Ovary (tissue), 9 donors: ENCODE data around the gene CD200R1L. TPM values are rescaled to one million over a fixed set of nuclear protein-coding genes. Genes with fewer than 3 reads are reported as not detected.
"Not testable (repeated sequence)": the region's sequence is repeated elsewhere in the genome, so short reads cannot be mapped to it uniquely, and the experiment has no call there.

ENCODE experiments used
- DNase-seq, 5 donors: peaks; one replicate each; pipeline ENCODE4 v3.0.0-alpha.2; 2019 to 2020
- H3K27ac ChIP-seq, 2 donors: fragments of 200-600 bp; one replicate each; pipeline versions ENCODE4 v1.5.1 to v1.8.0; 2019 to 2022
- H3K27me3 ChIP-seq: fragments of 200-600 bp; one replicate; pipeline ENCODE4 v1.8.0; 2022
- H3K36me3 ChIP-seq: fragments of 200-600 bp; sonication (generic); one replicate; pipeline ENCODE4 v1.5.1; 2019
- H3K4me1 ChIP-seq: one replicate; pipeline ENCODE4 v1.8.1; 2013; ENCODE audit warnings: mild to moderate bottlenecking, moderate library complexity; ENCODE audit not compliant: insufficient read depth
- H3K4me3 ChIP-seq: fragments of 200-600 bp; sonication (generic); one replicate; pipeline ENCODE4 v1.5.1; 2017
- H3K9me3 ChIP-seq, 2 donors: fragments of 200-600 bp in 1 of 2; sonication (generic) in 1 of 2; one replicate each; pipeline versions ENCODE4 v1.5.1 to v1.8.1; 2013 to 2019; ENCODE audit warnings: mild to moderate bottlenecking in 1 of 2, moderate library complexity in 1 of 2
- CTCF ChIP-seq, 3 donors: fragments of 450-650 bp in 2 of 3; fragments of 200-600 bp in 1 of 3; IDR thresholded peaks; one replicate each; pipeline versions ENCODE4 v1.5.1 to v1.8.0; 2016 to 2022; ENCODE audit warnings: antibody characterized with exemption in 3 of 3, mild to moderate bottlenecking in 1 of 3
- EP300 ChIP-seq: sonication (generic); formaldehyde crosslinking; IDR thresholded peaks from one replicate; pipeline ENCODE4 v1.6.1; 2017; ENCODE audit warnings: antibody characterized with exemption
- POLR2A ChIP-seq: fragments of 450-650 bp; IDR thresholded peaks from one replicate; pipeline ENCODE4 v1.6.1; 2017; ENCODE audit warnings: antibody characterized with exemption, mild to moderate bottlenecking, moderate library complexity
- WGBS, 3 donors: extraction: QIAGEN DNeasy Blood & Tissue Kit in 1 of 3; methylation state at CpG; one replicate each; pipeline versions ENCODE4 v1.1.5 to v1.1.7; 2013 to 2017; 5-methylcytosine and 5-hydroxymethylcytosine counted together
- intact Hi-C, 4 donors: fragments of 100-400 bp; cut with DNase I; formaldehyde crosslinking; loops; one replicate each; pipeline versions ENCODE4 v1.11.0 to v1.15.1; 2022 to 2023
- polyA plus RNA-seq, 2 donors: library from polyadenylated mRNA; stranded (reverse); fragments of 200-250 nt in 1 of 2; fragments of 350-450 nt in 1 of 2; fragmentation: Illumina TruSeq in 1 of 2; extraction: RNeasy Lipid Tissue Mini Kit (QIAGEN cat#74804) in 1 of 2; gene quantifications; one replicate each; pipeline ENCODE4 v1.2.3, GENCODE V29; 2013 to 2014
- total RNA-seq, 7 donors: library from RNA; depleted of rRNA in 2 of 7; stranded (reverse); fragments of >200 nt in 2 of 7; fragmentation: NEBNext Ultra II Directional in 3 of 7; extraction: Animal tissue kit (Norgen Biotek cat#: 25700) in 3 of 7; gene quantifications; one replicate each; pipeline versions ENCODE4 v1.1.0 to v1.2.4, GENCODE V29; 2016 to 2023
- donor health status: DM: no; HTN: no; CAD: no; lungs with moderate emphysema.
- donor health status: DM: no; HTN: no; CAD: no.
- donor health status: Bipolar disorder and iron deficiency.
- donor health status: DM: yes; HTN: yes; CAD: no.
- donor health status: DM: no; HTN: no; CAD: no.
- donor health status: DM: yes; HTN: yes; CAD: no.

The CD200R1L gene
- total and polyA plus RNA-seq, 9 donors: not detected

GRCh38 chr3:112858410-112859069, 11.9 kb upstream of the CD200R1L start:
- TF ChIP-seq CTCF (IDR thresholded peaks at IDR 0.05) (no peak), POLR2A (no peak), EP300 (no peak)
- Histone ChIP-seq H3K9me3 (no peaks in the 10 kb centered on the region), H3K4me1 (no peaks in the 10 kb centered on the region), H3K27ac (no peak overlapping the region), H3K4me3 (no peak overlapping the region), H3K27me3 (no peaks in the 10 kb centered on the region), H3K36me3 (no peaks in the 10 kb centered on the region)
- no peak for DNase-seq
- WGBS, 3 donors: 77 to 87% (median 82%) methylated on average over 2 of the region's 2 CpGs
- intact Hi-C loops: no loop called here

- intact Hi-C loops: no loop called here
- H3K27me3 ChIP-seq: no peaks in the 10 kb centered on the region
- H3K4me1 ChIP-seq: no peaks in the 10 kb centered on the region
- H3K4me3 ChIP-seq: no peak overlapping the region
- DNase-seq: no peak
- no peaks in the 10 kb centered on the region for H3K36me3 ChIP-seq
- no peaks in the 10 kb centered on the region for H3K9me3 ChIP-seq
- H3K27ac ChIP-seq: no peak overlapping the region
- no peak for TF ChIP-seq CTCF (IDR thresholded peaks at IDR 0.05)
- no peak for TF ChIP-seq POLR2A
- no peak for TF ChIP-seq EP300
These were observed 10.9 kb upstream of the CD200R1L start for GRCh38 chr3:112857526-112857925.

GRCh38 chr3:112856537-112856936, 9.9 kb upstream of the CD200R1L start:
- Histone ChIP-seq H3K4me1 (no peaks in the 10 kb centered on the region), H3K27ac (no peak overlapping the region), H3K36me3 (no peaks in the 10 kb centered on the region), H3K4me3 (no peak overlapping the region), H3K27me3 (no peaks in the 10 kb centered on the region), H3K9me3 (no peaks in the 10 kb centered on the region)
- no peak for DNase-seq
- intact Hi-C loops: no loop called here
- TF ChIP-seq CTCF (IDR thresholded peaks at IDR 0.05): no peak
- TF ChIP-seq EP300: no peak
- TF ChIP-seq POLR2A: no peak

GRCh38 chr3:112855883-112856282, 9.2 kb upstream of the CD200R1L start:
- no peaks in the 10 kb centered on the region for H3K27me3 ChIP-seq
- no peaks in the 10 kb centered on the region for H3K36me3 ChIP-seq
- TF ChIP-seq POLR2A (no peak), EP300 (no peak), CTCF (IDR thresholded peaks at IDR 0.05) (no peak)
- DNase-seq: no peak
- intact Hi-C loops: no loop called here
- no peaks in the 10 kb centered on the region for H3K4me1 ChIP-seq
- H3K4me3 ChIP-seq: no peak overlapping the region
- H3K27ac ChIP-seq: no peak overlapping the region
- H3K9me3 ChIP-seq: no peaks in the 10 kb centered on the region

GRCh38 chr3:112855074-112855473, 8.4 kb upstream of the CD200R1L start:
- DNase-seq, H3K4me1 ChIP-seq, H3K4me3 ChIP-seq, H3K27ac ChIP-seq, H3K36me3 ChIP-seq, H3K9me3 ChIP-seq, H3K27me3 ChIP-seq, intact Hi-C loops: not testable (repeated sequence)
- WGBS, 3 donors: 76 to 90% (median 79%) methylated on average over 3 of the region's 3 CpGs
